Prostate gland (tissue), 2 donors: Measurements from ENCODE around the gene ZNF496.

Source experiments
- POLR2AphosphoS5 ChIP-seq: sonication (generic); formaldehyde crosslinking; IDR thresholded peaks from one replicate; pipeline ENCODE4 v1.6.1; 2017; ENCODE audit warnings: antibody characterized with exemption
- TF ChIP-seq, protein P1 (sequence below), 4 experiments: fragments of 200-600 bp in 2 of 4; fragments of 450-650 bp in 2 of 4; sonication (generic) in 2 of 4; IDR thresholded peaks; 1 replicate in 3 of 4; 2 replicates in 1 of 4; pipeline ENCODE4 v1.5.1; 2016 to 2019; ENCODE audit warnings: antibody characterized with exemption in 4 of 4, mild to moderate bottlenecking in 2 of 4, moderate library complexity in 2 of 4

DNA sequence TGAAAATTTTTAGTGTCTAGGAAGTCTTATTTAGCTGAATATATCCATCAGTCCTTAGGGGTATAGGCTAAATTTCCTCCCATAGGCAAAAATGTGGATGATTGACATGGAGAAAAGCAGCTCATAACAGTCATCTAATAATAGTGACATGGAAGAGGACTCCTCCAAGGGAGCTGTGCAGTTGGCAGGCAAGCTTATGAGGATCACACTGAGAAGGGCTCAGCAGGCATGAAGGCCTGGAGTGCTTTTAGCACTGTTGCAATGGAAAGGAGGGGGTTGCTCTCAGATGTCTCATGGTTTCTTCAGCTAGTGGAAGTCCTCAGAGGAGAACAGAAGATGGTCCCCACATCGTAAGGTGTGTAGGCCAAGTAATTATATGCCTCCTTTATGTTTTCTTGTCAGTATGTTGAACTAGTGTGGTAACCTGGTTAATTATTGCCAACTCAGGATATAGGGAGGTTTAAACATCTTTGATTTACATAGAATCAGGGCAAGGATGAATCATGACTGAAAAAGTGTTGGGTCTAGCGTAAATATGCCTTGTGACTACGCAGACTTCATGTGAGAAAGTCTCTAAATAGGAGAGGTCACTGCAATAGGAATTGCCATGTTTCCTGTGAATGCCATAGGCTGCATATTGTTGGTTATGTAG is 56.9 kb downstream of the ZNF496 start:
- TF ChIP-seq, protein P1, sequence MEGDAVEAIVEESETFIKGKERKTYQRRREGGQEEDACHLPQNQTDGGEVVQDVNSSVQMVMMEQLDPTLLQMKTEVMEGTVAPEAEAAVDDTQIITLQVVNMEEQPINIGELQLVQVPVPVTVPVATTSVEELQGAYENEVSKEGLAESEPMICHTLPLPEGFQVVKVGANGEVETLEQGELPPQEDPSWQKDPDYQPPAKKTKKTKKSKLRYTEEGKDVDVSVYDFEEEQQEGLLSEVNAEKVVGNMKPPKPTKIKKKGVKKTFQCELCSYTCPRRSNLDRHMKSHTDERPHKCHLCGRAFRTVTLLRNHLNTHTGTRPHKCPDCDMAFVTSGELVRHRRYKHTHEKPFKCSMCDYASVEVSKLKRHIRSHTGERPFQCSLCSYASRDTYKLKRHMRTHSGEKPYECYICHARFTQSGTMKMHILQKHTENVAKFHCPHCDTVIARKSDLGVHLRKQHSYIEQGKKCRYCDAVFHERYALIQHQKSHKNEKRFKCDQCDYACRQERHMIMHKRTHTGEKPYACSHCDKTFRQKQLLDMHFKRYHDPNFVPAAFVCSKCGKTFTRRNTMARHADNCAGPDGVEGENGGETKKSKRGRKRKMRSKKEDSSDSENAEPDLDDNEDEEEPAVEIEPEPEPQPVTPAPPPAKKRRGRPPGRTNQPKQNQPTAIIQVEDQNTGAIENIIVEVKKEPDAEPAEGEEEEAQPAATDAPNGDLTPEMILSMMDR (IDR thresholded peaks at IDR 0.05), result no peak
- TF ChIP-seq POLR2AphosphoS5, result no peak
